Femur (tissue), 1 donor: ENCODE results near the gene HIGD1C.
A peak's percentile ranks its signal among the peaks of the same experiment; 100 is the strongest.
"Not testable (repeated sequence)": the region's sequence is repeated elsewhere in the genome, so short reads cannot be mapped to it uniquely, and the experiment has no call there.

Source experiments
- DNase-seq: peaks from one replicate; pipeline ENCODE4 v3.0.0-alpha.2; 2017

HIGD1C gene

GRCh38 chr12:50934371-50934851 is 17.9 kb upstream of the HIGD1C start:
- DNase-seq: no peak

- DNase-seq: no peak
These were observed 17.1 kb upstream of the HIGD1C start for GRCh38 chr12:50934981-50935807.

GRCh38 chr12:50936821-50937530 is 15.4 kb upstream of the HIGD1C start:
- no peak for DNase-seq

GRCh38 chr12:50937653-50938052 is 14.7 kb upstream of the HIGD1C start:
- no peak for DNase-seq

GRCh38 chr12:50947933-50948626 is 4.3 kb upstream of the HIGD1C start:
- DNase-seq: no peak

- DNase-seq: no peak
These were observed 3.5 kb upstream of the HIGD1C start for GRCh38 chr12:50948798-50949197.

GRCh38 chr12:50949801-50950302 is 2.5 kb upstream of the HIGD1C start:
- DNase-seq: no peak

GRCh38 chr12:50951112-50951511 is 1.2 kb upstream of the HIGD1C start:
- no peak for DNase-seq

- no peak for DNase-seq
These were observed 703 bp downstream of the HIGD1C start for GRCh38 chr12:50953047-50953446.

GRCh38 chr12:50954789-50955188 is 2.4 kb downstream of the HIGD1C start:
- not testable (repeated sequence) for DNase-seq

GRCh38 chr12:50955288-50955687 is 2.9 kb downstream of the HIGD1C start:
- DNase-seq: no peak

GRCh38 chr12:50955697-50956096 is 3.4 kb downstream of the HIGD1C start:
- DNase-seq: no peak

- no peak for DNase-seq
These were observed 7.8 kb downstream of the HIGD1C start for GRCh38 chr12:50960130-50960529.

GRCh38 chr12:50961708-50962107 is 9.4 kb downstream of the HIGD1C start:
- DNase-seq: no peak

GRCh38 chr12:50964432-50964831 is 12.1 kb downstream of the HIGD1C start:
- no peak for DNase-seq

GRCh38 chr12:50971946-50972345 is 19.6 kb downstream of the HIGD1C start:
- no peak for DNase-seq

- no peak for DNase-seq
These were observed 27.2 kb downstream of the HIGD1C start for GRCh38 chr12:50979369-50980052.

GRCh38 chr12:50980545-50980944 is 28.2 kb downstream of the HIGD1C start:
- DNase-seq: no peak

GRCh38 chr12:50981319-50982239 is 29.2 kb downstream of the HIGD1C start:
- DNase-seq: no peak

- no peak for DNase-seq
These were observed 32.4 kb downstream of the HIGD1C start for GRCh38 chr12:50984586-50985298.

- DNase-seq: peak; percentile 60
These were observed 33.0 kb downstream of the HIGD1C start for GRCh38 chr12:50985322-50985721.
